NB4 (cell line): ENCODE results near the gene MACROD2.

ENCODE experiments used
- CTCF ChIP-seq: IDR thresholded peaks from one replicate; pipeline ENCODE4 v1.5.1; 2012; ENCODE audit warnings: low read depth, low read length
- MAX ChIP-seq: IDR thresholded peaks from 2 replicates; pipeline ENCODE4 v1.6.1; 2011; ENCODE audit warnings: low read depth, low read length
- POLR2A ChIP-seq: IDR thresholded peaks from 2 replicates; pipeline ENCODE4 v1.6.1; 2011; ENCODE audit warnings: mild to moderate bottlenecking; ENCODE audit not compliant: insufficient read length; ENCODE audit errors: extremely low read depth

- no peak for TF ChIP-seq CTCF
- TF ChIP-seq POLR2A: no peak
- no peak for TF ChIP-seq MAX
These were observed 183.2 kb downstream of the MACROD2 start for GRCh38 chr20:14178528-14178927.
